Adrenal gland (tissue), 12 donors: Measurements from ENCODE around the gene AMPD3. TPM values are rescaled to one million over a fixed set of nuclear protein-coding genes. Genes with fewer than 3 reads are reported as not detected.

ENCODE experiments used
- DNase-seq, 7 donors: peaks; one replicate each; pipeline ENCODE4 v3.0.0-alpha.2; 2019 to 2020
- H3K27ac ChIP-seq, 5 donors: fragments of 200-600 bp; sonication (generic) in 4 of 5; 1 replicate in 3 of 5; 2 replicates in 2 of 5; pipeline versions ENCODE4 v1.5.1 to v1.8.0; 2016 to 2020; ENCODE audit warnings: mild to moderate bottlenecking in 1 of 5
- H3K27me3 ChIP-seq: fragments of 200-600 bp; 2 replicates; pipeline ENCODE4 v1.8.0; 2021
- H3K36me3 ChIP-seq, 2 donors: fragments of 200-600 bp; replicated peaks in 1 of 2; 1 replicate in 1 of 2; 2 replicates in 1 of 2; pipeline versions ENCODE4 v1.5.1 to v1.8.0; 2018 to 2022
- H3K4me1 ChIP-seq, 2 donors: fragments of 200-600 bp; replicated peaks in 1 of 2; 1 replicate in 1 of 2; 2 replicates in 1 of 2; pipeline versions ENCODE4 v1.5.1 to v1.8.0; 2018 to 2021
- H3K4me3 ChIP-seq, 4 donors: fragments of 200-600 bp; sonication (generic) in 3 of 4; one replicate each; pipeline ENCODE4 v1.5.1; 2016 to 2018
- H3K9me3 ChIP-seq, 3 donors: fragments of 200-600 bp; sonication (generic) in 1 of 3; replicated peaks in 1 of 3; 1 replicate in 2 of 3; 2 replicates in 1 of 3; pipeline versions ENCODE4 v1.5.1 to v1.8.0; 2016 to 2021
- CTCF ChIP-seq, 6 experiments: fragments of 450-650 bp in 4 of 6; fragments of 200-600 bp in 2 of 6; sonication (generic) in 1 of 6; IDR thresholded peaks; 1 replicate in 5 of 6; 2 replicates in 1 of 6; pipeline versions ENCODE4 v1.5.1 to v1.8.0; 2016 to 2021; ENCODE audit warnings: antibody characterized with exemption in 6 of 6, mild to moderate bottlenecking in 2 of 6, moderate library complexity in 1 of 6
- POLR2A ChIP-seq, 2 donors: fragments of 450-650 bp; IDR thresholded peaks; one replicate each; pipeline ENCODE4 v1.6.1; 2017; ENCODE audit warnings: antibody characterized with exemption in 2 of 2, mild to moderate bottlenecking in 2 of 2, moderate library complexity in 1 of 2
- WGBS, 4 donors: extraction: QIAGEN DNeasy Blood & Tissue Kit in 2 of 4; methylation state at CpG; one replicate each; pipeline versions ENCODE4 v1.1.5 to v1.1.7; 2013 to 2017; 5-methylcytosine and 5-hydroxymethylcytosine counted together
- intact Hi-C, 2 donors: fragments of 100-400 bp; cut with DNase I; formaldehyde crosslinking; loops; one replicate each; pipeline versions ENCODE4 v1.14.1 to v1.15.0; 2022 to 2023
- polyA plus RNA-seq, 3 donors: library from polyadenylated mRNA; stranded (reverse); fragments of 200-250 nt in 2 of 3; fragments of 350-450 nt in 1 of 3; fragmentation: Illumina TruSeq in 1 of 3; extraction: RNeasy Lipid Tissue Mini Kit (QIAGEN cat#74804) in 1 of 3; gene quantifications; one replicate each; pipeline ENCODE4 v1.2.3, GENCODE V29; 2013 to 2014
- total RNA-seq, 9 donors: library from RNA; depleted of rRNA in 4 of 9; stranded (reverse); fragments of >200 nt in 4 of 9; fragments of 120-200 nt in 1 of 9; fragmentation: NEBNext Ultra II Directional in 1 of 9; extraction: Animal tissue kit (Norgen Biotek cat#: 25700) in 1 of 9; gene quantifications; one replicate each; pipeline versions ENCODE4 v1.1.0 to v1.2.4, GENCODE V29; 2013 to 2023
- donor health status: healthy with polysubstance abuse.
- donor health status: Bipolar disorder and iron deficiency.
- donor health status: DM: yes; HTN: yes; CAD: no.
- donor health status: DM: no; HTN: no; CAD: no.
- donor health status: DM: no; HTN: no; CAD: no.
- donor health status: DM: yes; HTN: yes; CAD: no.

Gene AMPD3
- total and polyA plus RNA-seq, 12 donors: 16.5 to 64.1 (median 42.9) TPM

DNA sequence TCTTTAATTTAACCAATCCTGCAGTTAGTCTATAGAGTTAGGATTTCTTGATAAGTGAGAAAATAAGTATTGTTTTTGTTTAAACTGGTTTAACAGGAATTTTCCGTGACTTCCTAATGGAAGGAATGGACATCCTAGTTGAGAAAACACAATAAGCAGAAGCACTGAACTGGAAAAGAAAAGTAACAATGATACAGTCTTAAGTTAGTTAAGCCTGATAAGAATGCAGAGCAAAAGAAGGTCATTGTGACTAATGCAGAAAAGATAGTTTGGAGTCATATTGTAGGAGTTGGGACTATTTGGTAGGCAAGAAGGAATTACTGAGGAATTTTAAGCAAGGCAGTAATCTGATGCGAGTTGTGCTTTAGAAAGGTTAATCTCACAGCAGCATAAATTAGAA, 74.2 kb downstream of the AMPD3 start:
- Histone ChIP-seq H3K4me1 (peaks cover 0 to 19% of the 10 kb centered on the region in 2 donors), H3K27ac (peak overlapping the region in 2 of 5 donors; percentile 6 to 16), H3K27me3 (no peaks in the 10 kb centered on the region), H3K9me3 (no peaks in the 10 kb centered on the region), H3K36me3 (peaks cover 0 to 49% of the 10 kb centered on the region in 2 donors), H3K4me3 (no peak overlapping the region)
- intact Hi-C loops: loop anchor here in 1 of 2 donors (5.0 kb wide), 1 partner anchor 128 kb away; no protein-coding TSS in a partner anchor
- DNase-seq: no peak
- TF ChIP-seq POLR2A (IDR thresholded peaks at IDR 0.05) (no peak), CTCF (IDR thresholded peaks at IDR 0.05) (no peak)
- WGBS, 4 donors: 72 to 84% (median 80%) methylated on average over 2 of the region's 2 CpGs

DNA sequence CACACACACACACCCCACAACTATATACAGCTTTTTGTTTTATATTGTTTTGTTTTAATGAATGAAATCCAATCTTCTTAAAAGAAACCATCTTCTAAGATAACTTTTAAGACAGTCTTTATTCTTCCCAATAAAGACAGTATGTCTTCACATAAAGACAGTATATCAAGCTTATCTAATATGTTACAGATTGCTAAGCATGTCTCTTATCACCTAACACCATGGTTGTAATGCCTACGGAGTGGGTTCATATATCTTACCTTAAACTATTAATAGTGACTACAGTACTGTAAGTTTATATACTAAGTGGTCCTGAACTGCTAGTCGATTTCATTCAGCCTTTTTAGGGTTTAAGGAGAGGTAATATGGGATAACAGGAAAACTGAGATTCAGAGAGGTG, 77.5 kb downstream of the AMPD3 start:
- Histone ChIP-seq H3K4me3 (no peak overlapping the region), H3K36me3 (peaks cover 0 to 36% of the 10 kb centered on the region in 2 donors), H3K9me3 (no peaks in the 10 kb centered on the region), H3K27me3 (no peaks in the 10 kb centered on the region), H3K4me1 (peaks cover 0 to 15% of the 10 kb centered on the region in 2 donors), H3K27ac (no peak overlapping the region)
- DNase-seq: no peak
- intact Hi-C loops: no loop called here
- 62 to 93% (median 89%) methylated on average over 2 of the region's 2 CpGs for WGBS, 4 donors
- TF ChIP-seq CTCF (IDR thresholded peaks at IDR 0.05): no peak
- TF ChIP-seq POLR2A (IDR thresholded peaks at IDR 0.05): no peak

GRCh38 chr11:10533323-10533722, 78.3 kb downstream of the AMPD3 start:
- Histone ChIP-seq H3K27me3 (no peaks in the 10 kb centered on the region), H3K4me1 (peaks cover 0 to 19% of the 10 kb centered on the region in 2 donors), H3K27ac (no peak overlapping the region), H3K4me3 (no peak overlapping the region), H3K36me3 (peaks cover 0 to 29% of the 10 kb centered on the region in 2 donors), H3K9me3 (no peaks in the 10 kb centered on the region)
- no peak for TF ChIP-seq POLR2A (IDR thresholded peaks at IDR 0.05)
- no peak for TF ChIP-seq CTCF (IDR thresholded peaks at IDR 0.05)
- intact Hi-C loops: no loop called here
- DNase-seq: no peak

GRCh38 chr11:10534316-10534715, 79.3 kb downstream of the AMPD3 start:
- Histone ChIP-seq H3K4me3 (no peak overlapping the region), H3K9me3 (no peaks in the 10 kb centered on the region), H3K27me3 (no peaks in the 10 kb centered on the region), H3K27ac (no peak overlapping the region), H3K36me3 (peaks cover 0 to 19% of the 10 kb centered on the region in 2 donors), H3K4me1 (peaks cover 0 to 24% of the 10 kb centered on the region in 2 donors)
- TF ChIP-seq CTCF (IDR thresholded peaks at IDR 0.05) (no peak), POLR2A (IDR thresholded peaks at IDR 0.05) (no peak)
- intact Hi-C loops: no loop called here
- 67 to 85% (median 73%) methylated on average over 2 of the region's 2 CpGs for WGBS, 4 donors
- no peak for DNase-seq
